Ovary (tissue), 9 donors: ENCODE results near the gene PARD3B. TPM values are rescaled to one million over a fixed set of nuclear protein-coding genes. Genes with fewer than 3 reads are reported as not detected.

Experiments
- DNase-seq, 5 donors: peaks; one replicate each; pipeline ENCODE4 v3.0.0-alpha.2; 2019 to 2020
- H3K27ac ChIP-seq, 2 donors: fragments of 200-600 bp; one replicate each; pipeline versions ENCODE4 v1.5.1 to v1.8.0; 2019 to 2022
- H3K27me3 ChIP-seq: fragments of 200-600 bp; one replicate; pipeline ENCODE4 v1.8.0; 2022
- H3K36me3 ChIP-seq: fragments of 200-600 bp; sonication (generic); one replicate; pipeline ENCODE4 v1.5.1; 2019
- H3K4me1 ChIP-seq: one replicate; pipeline ENCODE4 v1.8.1; 2013; ENCODE audit warnings: mild to moderate bottlenecking, moderate library complexity; ENCODE audit not compliant: insufficient read depth
- H3K4me3 ChIP-seq: fragments of 200-600 bp; sonication (generic); one replicate; pipeline ENCODE4 v1.5.1; 2017
- H3K9me3 ChIP-seq, 2 donors: fragments of 200-600 bp in 1 of 2; sonication (generic) in 1 of 2; one replicate each; pipeline versions ENCODE4 v1.5.1 to v1.8.1; 2013 to 2019; ENCODE audit warnings: mild to moderate bottlenecking in 1 of 2, moderate library complexity in 1 of 2
- EP300 ChIP-seq: sonication (generic); formaldehyde crosslinking; IDR thresholded peaks from one replicate; pipeline ENCODE4 v1.6.1; 2017; ENCODE audit warnings: antibody characterized with exemption
- POLR2A ChIP-seq: fragments of 450-650 bp; IDR thresholded peaks from one replicate; pipeline ENCODE4 v1.6.1; 2017; ENCODE audit warnings: antibody characterized with exemption, mild to moderate bottlenecking, moderate library complexity
- WGBS, 3 donors: extraction: QIAGEN DNeasy Blood & Tissue Kit in 1 of 3; methylation state at CpG; one replicate each; pipeline versions ENCODE4 v1.1.5 to v1.1.7; 2013 to 2017; 5-methylcytosine and 5-hydroxymethylcytosine counted together
- intact Hi-C, 4 donors: fragments of 100-400 bp; cut with DNase I; formaldehyde crosslinking; loops; one replicate each; pipeline versions ENCODE4 v1.11.0 to v1.15.1; 2022 to 2023
- polyA plus RNA-seq, 2 donors: library from polyadenylated mRNA; stranded (reverse); fragments of 200-250 nt in 1 of 2; fragments of 350-450 nt in 1 of 2; fragmentation: Illumina TruSeq in 1 of 2; extraction: RNeasy Lipid Tissue Mini Kit (QIAGEN cat#74804) in 1 of 2; gene quantifications; one replicate each; pipeline ENCODE4 v1.2.3, GENCODE V29; 2013 to 2014
- total RNA-seq, 7 donors: library from RNA; depleted of rRNA in 2 of 7; stranded (reverse); fragments of >200 nt in 2 of 7; fragmentation: NEBNext Ultra II Directional in 3 of 7; extraction: Animal tissue kit (Norgen Biotek cat#: 25700) in 3 of 7; gene quantifications; one replicate each; pipeline versions ENCODE4 v1.1.0 to v1.2.4, GENCODE V29; 2016 to 2023
- TF ChIP-seq, protein P1 (sequence below), 3 donors: fragments of 450-650 bp in 2 of 3; fragments of 200-600 bp in 1 of 3; IDR thresholded peaks; one replicate each; pipeline versions ENCODE4 v1.5.1 to v1.8.0; 2016 to 2022; ENCODE audit warnings: antibody characterized with exemption in 3 of 3, mild to moderate bottlenecking in 1 of 3
- donor health status: DM: no; HTN: no; CAD: no; lungs with moderate emphysema.
- donor health status: DM: no; HTN: no; CAD: no.
- donor health status: Bipolar disorder and iron deficiency.
- donor health status: DM: yes; HTN: yes; CAD: no.
- donor health status: DM: no; HTN: no; CAD: no.
- donor health status: DM: yes; HTN: yes; CAD: no.

The PARD3B gene
- total and polyA plus RNA-seq, 9 donors: 8.2 to 46.6 (median 28.7) TPM

GRCh38 chr2:205013586-205013985, 468.3 kb downstream of the PARD3B start:
- peaks cover 2% of the 10 kb centered on the region for H3K4me1 ChIP-seq
- no peak for DNase-seq
- no peaks in the 10 kb centered on the region for H3K36me3 ChIP-seq
- no peak for TF ChIP-seq POLR2A
- no peak for TF ChIP-seq EP300
- TF ChIP-seq, protein P1, sequence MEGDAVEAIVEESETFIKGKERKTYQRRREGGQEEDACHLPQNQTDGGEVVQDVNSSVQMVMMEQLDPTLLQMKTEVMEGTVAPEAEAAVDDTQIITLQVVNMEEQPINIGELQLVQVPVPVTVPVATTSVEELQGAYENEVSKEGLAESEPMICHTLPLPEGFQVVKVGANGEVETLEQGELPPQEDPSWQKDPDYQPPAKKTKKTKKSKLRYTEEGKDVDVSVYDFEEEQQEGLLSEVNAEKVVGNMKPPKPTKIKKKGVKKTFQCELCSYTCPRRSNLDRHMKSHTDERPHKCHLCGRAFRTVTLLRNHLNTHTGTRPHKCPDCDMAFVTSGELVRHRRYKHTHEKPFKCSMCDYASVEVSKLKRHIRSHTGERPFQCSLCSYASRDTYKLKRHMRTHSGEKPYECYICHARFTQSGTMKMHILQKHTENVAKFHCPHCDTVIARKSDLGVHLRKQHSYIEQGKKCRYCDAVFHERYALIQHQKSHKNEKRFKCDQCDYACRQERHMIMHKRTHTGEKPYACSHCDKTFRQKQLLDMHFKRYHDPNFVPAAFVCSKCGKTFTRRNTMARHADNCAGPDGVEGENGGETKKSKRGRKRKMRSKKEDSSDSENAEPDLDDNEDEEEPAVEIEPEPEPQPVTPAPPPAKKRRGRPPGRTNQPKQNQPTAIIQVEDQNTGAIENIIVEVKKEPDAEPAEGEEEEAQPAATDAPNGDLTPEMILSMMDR (IDR thresholded peaks at IDR 0.05): no peak
- no peaks in the 10 kb centered on the region for H3K27me3 ChIP-seq
- 95 to 100% (median 97%) methylated on average over 3 of the region's 3 CpGs for WGBS, 3 donors
- H3K9me3 ChIP-seq: no peaks in the 10 kb centered on the region
- intact Hi-C loops: no loop called here
- no peak overlapping the region for H3K27ac ChIP-seq
- no peak overlapping the region for H3K4me3 ChIP-seq

GRCh38 chr2:205014201-205014600, 468.9 kb downstream of the PARD3B start:
- H3K27me3 ChIP-seq: no peaks in the 10 kb centered on the region
- DNase-seq: no peak
- WGBS, 3 donors: 87 to 94% (median 92%) methylated on average over 2 of the region's 2 CpGs
- H3K4me1 ChIP-seq: peaks cover 2% of the 10 kb centered on the region
- H3K9me3 ChIP-seq: no peaks in the 10 kb centered on the region
- intact Hi-C loops: no loop called here
- TF ChIP-seq POLR2A (no peak), EP300 (no peak)
- TF ChIP-seq, protein P1 (IDR thresholded peaks at IDR 0.05): no peak
- H3K36me3 ChIP-seq: no peaks in the 10 kb centered on the region
- no peak overlapping the region for H3K27ac ChIP-seq
- H3K4me3 ChIP-seq: no peak overlapping the region

DNA sequence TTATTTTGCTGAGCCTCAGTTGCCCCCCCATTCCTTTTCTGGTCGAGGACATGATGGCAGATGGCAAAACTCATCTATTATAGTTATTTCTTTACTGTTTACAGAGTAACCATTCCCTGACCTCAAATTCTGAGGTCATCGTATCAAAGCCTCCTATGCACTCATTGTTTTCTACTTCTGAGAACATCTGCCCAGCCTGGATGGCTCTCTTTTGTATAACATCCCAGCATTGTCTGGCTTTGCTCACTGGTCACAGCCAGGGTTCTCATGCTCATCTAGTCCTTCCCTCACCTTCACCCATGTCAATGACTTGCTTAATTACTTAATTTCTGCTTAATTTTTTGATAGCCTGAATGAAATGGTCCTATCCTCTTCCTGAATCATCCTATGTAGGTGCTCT, 472.1 kb downstream of the PARD3B start:
- peaks cover 2% of the 10 kb centered on the region for H3K4me1 ChIP-seq
- H3K4me3 ChIP-seq: no peak overlapping the region
- intact Hi-C loops: no loop called here
- H3K27ac ChIP-seq: no peak overlapping the region
- no peaks in the 10 kb centered on the region for H3K9me3 ChIP-seq
- TF ChIP-seq, protein P1 (IDR thresholded peaks at IDR 0.05): no peak
- TF ChIP-seq EP300 (no peak), POLR2A (no peak)
- H3K36me3 ChIP-seq: no peaks in the 10 kb centered on the region
- DNase-seq: no peak
- no peaks in the 10 kb centered on the region for H3K27me3 ChIP-seq
- WGBS, 3 donors: 40 to 49% (median 48%) methylated on average over 2 of the region's 2 CpGs

DNA sequence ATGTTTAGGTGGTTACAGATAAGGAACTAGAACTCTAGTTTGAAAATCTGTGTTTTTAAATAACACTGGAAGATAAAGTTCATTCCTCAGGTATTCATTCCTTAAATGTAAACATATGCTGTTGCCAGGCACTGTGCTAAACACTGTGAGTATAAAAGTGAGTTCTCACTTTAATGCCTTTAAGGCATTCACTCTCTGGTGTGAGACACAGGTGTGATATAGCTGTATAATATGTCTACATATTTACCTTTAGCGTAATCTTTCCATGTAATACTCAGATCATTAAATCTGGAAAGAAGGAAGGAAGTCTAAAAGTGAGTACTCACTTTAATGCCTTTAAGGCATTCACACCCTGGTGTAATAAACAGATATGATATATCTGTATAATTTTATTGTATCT, 472.6 kb downstream of the PARD3B start:
- no peak for DNase-seq
- Histone ChIP-seq H3K36me3 (no peaks in the 10 kb centered on the region), H3K4me3 (no peak overlapping the region), H3K4me1 (peaks cover 1% of the 10 kb centered on the region), H3K9me3 (no peaks in the 10 kb centered on the region), H3K27me3 (no peaks in the 10 kb centered on the region), H3K27ac (no peak overlapping the region)
- 99 to 100% (median 100%) methylated on average over 1 of the region's 1 CpG for WGBS, 3 donors
- intact Hi-C loops: no loop called here
- TF ChIP-seq EP300 (no peak), POLR2A (no peak)
- TF ChIP-seq, protein P1 (IDR thresholded peaks at IDR 0.05): no peak
